ENCODE data around the gene BCAS4. TPM values are rescaled to one million over a fixed set of nuclear protein-coding genes. Genes with fewer than 3 reads are reported as not detected.

Gene BCAS4
- total RNA-seq, 4 donors from 2014 or later, result 0.30 to 0.84 (median 0.51) TPM

DNA sequence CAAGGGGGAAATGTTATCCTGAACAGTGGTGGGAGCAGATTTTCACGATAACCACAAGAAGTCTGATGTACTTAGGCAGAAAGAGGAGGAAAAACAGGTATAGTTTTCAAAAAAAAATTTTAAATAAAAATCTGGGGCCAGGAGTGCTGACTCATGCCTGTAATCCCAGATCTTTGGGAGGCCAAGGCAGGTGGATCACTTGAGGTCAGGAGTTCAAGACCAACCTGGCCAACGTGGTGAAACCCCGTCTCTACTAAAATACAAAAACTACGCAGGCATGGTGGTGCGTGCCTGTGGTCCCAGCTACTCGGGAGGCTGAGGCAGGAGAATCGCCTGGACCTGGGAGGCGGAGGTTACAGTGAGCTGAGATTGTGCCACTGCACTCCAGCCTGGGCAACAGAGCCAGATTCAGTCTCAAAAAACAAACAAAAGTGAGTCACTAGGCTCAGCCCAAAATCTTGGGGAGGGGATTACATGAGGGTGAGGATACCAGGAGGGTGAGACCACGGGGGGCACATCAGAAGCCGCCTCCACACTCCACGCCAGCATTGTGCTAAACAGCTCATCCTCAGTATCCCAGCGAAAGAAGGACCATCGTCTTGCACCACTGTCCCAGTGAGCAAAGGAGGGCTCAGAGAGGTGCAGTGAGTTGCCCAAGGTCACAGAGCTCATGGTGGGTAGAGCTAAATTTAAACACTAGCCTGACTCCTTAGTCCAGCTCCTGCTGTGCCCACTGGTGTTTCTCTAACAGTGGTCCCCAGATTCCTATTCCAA lies 33.7 kb downstream of the BCAS4 start:
- no peak overlapping the region for H3K27ac ChIP-seq
- TF ChIP-seq, protein P1, sequence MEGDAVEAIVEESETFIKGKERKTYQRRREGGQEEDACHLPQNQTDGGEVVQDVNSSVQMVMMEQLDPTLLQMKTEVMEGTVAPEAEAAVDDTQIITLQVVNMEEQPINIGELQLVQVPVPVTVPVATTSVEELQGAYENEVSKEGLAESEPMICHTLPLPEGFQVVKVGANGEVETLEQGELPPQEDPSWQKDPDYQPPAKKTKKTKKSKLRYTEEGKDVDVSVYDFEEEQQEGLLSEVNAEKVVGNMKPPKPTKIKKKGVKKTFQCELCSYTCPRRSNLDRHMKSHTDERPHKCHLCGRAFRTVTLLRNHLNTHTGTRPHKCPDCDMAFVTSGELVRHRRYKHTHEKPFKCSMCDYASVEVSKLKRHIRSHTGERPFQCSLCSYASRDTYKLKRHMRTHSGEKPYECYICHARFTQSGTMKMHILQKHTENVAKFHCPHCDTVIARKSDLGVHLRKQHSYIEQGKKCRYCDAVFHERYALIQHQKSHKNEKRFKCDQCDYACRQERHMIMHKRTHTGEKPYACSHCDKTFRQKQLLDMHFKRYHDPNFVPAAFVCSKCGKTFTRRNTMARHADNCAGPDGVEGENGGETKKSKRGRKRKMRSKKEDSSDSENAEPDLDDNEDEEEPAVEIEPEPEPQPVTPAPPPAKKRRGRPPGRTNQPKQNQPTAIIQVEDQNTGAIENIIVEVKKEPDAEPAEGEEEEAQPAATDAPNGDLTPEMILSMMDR (IDR thresholded peaks at IDR 0.05), result no peak
- TF ChIP-seq POLR2A (IDR thresholded peaks at IDR 0.05) (no peak), EP300 (IDR thresholded peaks at IDR 0.05) (no peak)
- no peak for DNase-seq (ENCODE audit: low spot score in 2 of 2)
- WGBS, 2 donors, result 93 to 95% methylated on average over 13 of the region's 13 CpGs
- H3K9me3 ChIP-seq, result no peaks in the 10 kb centered on the region
- H3K4me1 ChIP-seq, result peaks cover 0 to 7% (median 0%) of the 10 kb centered on the region in 4 donors
- no peak overlapping the region for H3K4me3 ChIP-seq
- H3K27me3 ChIP-seq, result no peaks in the 10 kb centered on the region
- peaks cover 0 to 17% (median 0%) of the 10 kb centered on the region in 3 donors for H3K36me3 ChIP-seq

DNA sequence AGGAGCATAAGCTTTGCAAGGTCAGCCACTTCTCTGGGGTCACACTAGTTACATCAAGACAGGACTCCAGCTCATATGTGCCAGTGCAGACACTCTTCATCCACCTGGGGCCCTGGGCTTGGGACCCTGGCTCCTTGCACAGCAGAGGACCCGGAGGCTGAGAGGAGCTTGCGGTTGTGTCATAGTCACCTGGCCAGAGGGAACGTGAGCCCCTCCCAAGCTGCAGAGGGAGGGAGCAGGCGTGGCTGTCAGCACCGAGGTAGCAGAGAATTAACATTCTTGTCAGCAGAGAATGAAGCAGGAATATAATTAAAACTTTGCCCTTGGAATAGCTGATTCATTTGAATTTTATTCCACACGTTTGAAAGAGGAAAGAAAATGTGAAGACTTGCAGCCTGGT lies 36.8 kb downstream of the BCAS4 start:
- WGBS, 2 donors, result 81% methylated on average over 6 of the region's 6 CpGs
- no peak overlapping the region for H3K4me3 ChIP-seq
- TF ChIP-seq POLR2A (IDR thresholded peaks at IDR 0.05) (no peak), EP300 (IDR thresholded peaks at IDR 0.05) (no peak)
- H3K4me1 ChIP-seq, result no peaks in the 10 kb centered on the region
- no peaks in the 10 kb centered on the region for H3K27me3 ChIP-seq
- DNase-seq (ENCODE audit: low spot score in 2 of 2), result no peak
- H3K36me3 ChIP-seq, result peaks cover 0 to 17% (median 0%) of the 10 kb centered on the region in 3 donors
- H3K9me3 ChIP-seq, result no peaks in the 10 kb centered on the region
- H3K27ac ChIP-seq, result no peak overlapping the region

DNA sequence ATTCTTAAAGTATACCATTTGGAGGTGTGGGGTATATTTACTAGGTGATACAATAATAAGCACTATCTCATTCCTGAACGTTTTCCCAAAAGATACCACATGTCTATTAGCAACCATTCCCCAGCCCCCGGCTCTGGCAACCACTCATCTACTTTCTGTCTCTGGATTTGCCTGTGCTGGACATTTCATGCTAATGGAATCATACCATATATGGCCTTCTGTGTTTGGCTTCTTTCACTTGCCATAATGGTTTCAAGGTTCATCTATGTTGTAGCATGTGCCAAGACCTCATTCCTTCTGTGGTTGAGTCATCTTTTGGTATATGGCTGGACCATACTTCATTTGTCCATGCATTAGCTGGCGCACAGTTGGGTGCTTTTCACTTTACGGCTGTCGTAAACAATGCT lies 39.7 kb downstream of the BCAS4 start:
- peaks cover 0 to 17% (median 0%) of the 10 kb centered on the region in 3 donors for H3K36me3 ChIP-seq
- TF ChIP-seq, protein P1 (IDR thresholded peaks at IDR 0.05), result no peak
- TF ChIP-seq EP300 (IDR thresholded peaks at IDR 0.05) (no peak), POLR2A (IDR thresholded peaks at IDR 0.05) (no peak)
- H3K27ac ChIP-seq, result no peak overlapping the region
- H3K4me3 ChIP-seq, result no peak overlapping the region
- H3K4me1 ChIP-seq, result no peaks in the 10 kb centered on the region
- H3K27me3 ChIP-seq, result no peaks in the 10 kb centered on the region
- H3K9me3 ChIP-seq, result no peaks in the 10 kb centered on the region
- WGBS, 2 donors, result 83% methylated on average over 5 of the region's 5 CpGs
- DNase-seq (ENCODE audit: low spot score in 2 of 2), result no peak

- TF ChIP-seq EP300 (IDR thresholded peaks at IDR 0.05) (no peak), POLR2A (IDR thresholded peaks at IDR 0.05) (no peak)
- TF ChIP-seq, protein P1 (IDR thresholded peaks at IDR 0.05), result no peak
- Histone ChIP-seq H3K27me3 (no peaks in the 10 kb centered on the region), H3K4me1 (no peaks in the 10 kb centered on the region), H3K27ac (no peak overlapping the region), H3K4me3 (no peak overlapping the region), H3K36me3 (peaks cover 0 to 6% (median 0%) of the 10 kb centered on the region in 3 donors), H3K9me3 (no peaks in the 10 kb centered on the region)
- WGBS, 2 donors, result 57 to 63% methylated on average over 22 of the region's 22 CpGs
- DNase-seq (ENCODE audit: low spot score in 2 of 2), result no peak
Measured at GRCh38 chr20:50837532-50838321, 42.9 kb downstream of the BCAS4 start.

GRCh38 chr20:50838322-50838625 lies 43.4 kb downstream of the BCAS4 start:
- Histone ChIP-seq H3K4me3 (no peak overlapping the region), H3K9me3 (no peaks in the 10 kb centered on the region), H3K27me3 (no peaks in the 10 kb centered on the region), H3K36me3 (peaks cover 0 to 1% (median 0%) of the 10 kb centered on the region in 3 donors), H3K4me1 (no peaks in the 10 kb centered on the region), H3K27ac (no peak overlapping the region)
- no peak for DNase-seq (ENCODE audit: low spot score in 2 of 2)
- TF ChIP-seq POLR2A (IDR thresholded peaks at IDR 0.05), result no peak
- no peak for TF ChIP-seq EP300 (IDR thresholded peaks at IDR 0.05)
- TF ChIP-seq, protein P1 (IDR thresholded peaks at IDR 0.05), result no peak
- WGBS, 2 donors, result 93% methylated on average over 8 of the region's 8 CpGs

Measured in tibial nerve (tissue), 4 donors.